ENCODE measurements around the gene PAK4. TPM values are rescaled to one million over a fixed set of nuclear protein-coding genes. Genes with fewer than 3 reads are reported as not detected.

Gene PAK4
- total RNA-seq, 1 experiment from 2014 or later: 90.1 TPM

DNA sequence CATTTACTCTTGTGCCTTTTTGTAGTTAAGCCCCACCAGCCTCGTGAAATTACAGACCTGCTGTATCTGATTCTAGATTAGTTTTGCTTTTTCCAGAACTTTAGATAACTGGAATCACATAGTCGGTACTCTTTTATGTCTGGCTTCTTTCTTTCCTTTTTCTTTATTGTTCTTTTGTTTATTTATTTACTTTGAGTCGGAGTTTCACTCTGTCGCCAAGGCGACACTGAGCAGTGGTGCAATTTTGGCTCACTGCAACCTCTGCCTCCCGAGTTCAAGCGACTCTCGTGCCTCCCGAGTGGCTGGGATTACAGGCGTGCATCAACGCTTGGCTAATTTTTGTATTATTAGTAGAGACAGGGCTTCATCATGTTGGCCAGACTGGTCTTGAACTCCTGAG is 65.2 kb downstream of the PAK4 start:
- ATAC-seq: no peak
- ChIA-PET RAD21 (ENCODE audit: low non-redundant PET in 1 of 2, low total read pairs in 2 of 2, uncharacterized antibody in 2 of 2, unreplicated experiment in 2 of 2) (no interaction called here), POLR2A (no interaction called here), CTCF (no interaction called here)
- BruUV-seq (replicated peaks): no TSS peak
- no peaks in the 10 kb centered on the region for H3K36me3 ChIP-seq (ENCODE audit: control insufficient read depth in 1 of 2, insufficient read depth in 2 of 2, low read length in 2 of 2)
- H4K20me1 ChIP-seq (ENCODE audit: insufficient read depth): no peaks in the 10 kb centered on the region
- H3K27ac ChIP-seq (ENCODE audit: low read depth, low read length): no peak overlapping the region
- intact Hi-C loops (cut with micrococcal nuclease): no loop called here
- no peaks in the 10 kb centered on the region for H3K79me2 ChIP-seq (ENCODE audit: insufficient read depth, low read length)
- H3K9me3 ChIP-seq (ENCODE audit: control insufficient read depth in 1 of 2, insufficient read depth in 1 of 2, low read depth in 1 of 2, low read length in 2 of 2): no peaks in the 10 kb centered on the region
- H3K27me3 ChIP-seq (ENCODE audit: insufficient read depth, low read length): no peaks in the 10 kb centered on the region
- DNase-seq (ENCODE audit: low read depth, low spot score): no peak
- no peak overlapping the region for H3K9ac ChIP-seq (ENCODE audit: low read length)
- no peak overlapping the region for H2AFZ ChIP-seq (ENCODE audit: low read depth, low read length, poor library complexity, severe bottlenecking)
- no peak overlapping the region for H3K4me2 ChIP-seq (ENCODE audit: low read length)
- H3K4me1 ChIP-seq (ENCODE audit: control insufficient read depth in 1 of 2, insufficient read depth in 2 of 2, low read length in 2 of 2): peaks cover 0 to 22% of the 10 kb centered on the region in 2 experiments; a peak in 3 of 4 replicates
- TF ChIP-seq ZNF274 (IDR thresholded peaks at IDR 0.05; ENCODE audit: low read depth, low read length) (no peak), ZFX (IDR thresholded peaks at IDR 0.05) (no peak)
- TF ChIP-seq, protein P1, sequence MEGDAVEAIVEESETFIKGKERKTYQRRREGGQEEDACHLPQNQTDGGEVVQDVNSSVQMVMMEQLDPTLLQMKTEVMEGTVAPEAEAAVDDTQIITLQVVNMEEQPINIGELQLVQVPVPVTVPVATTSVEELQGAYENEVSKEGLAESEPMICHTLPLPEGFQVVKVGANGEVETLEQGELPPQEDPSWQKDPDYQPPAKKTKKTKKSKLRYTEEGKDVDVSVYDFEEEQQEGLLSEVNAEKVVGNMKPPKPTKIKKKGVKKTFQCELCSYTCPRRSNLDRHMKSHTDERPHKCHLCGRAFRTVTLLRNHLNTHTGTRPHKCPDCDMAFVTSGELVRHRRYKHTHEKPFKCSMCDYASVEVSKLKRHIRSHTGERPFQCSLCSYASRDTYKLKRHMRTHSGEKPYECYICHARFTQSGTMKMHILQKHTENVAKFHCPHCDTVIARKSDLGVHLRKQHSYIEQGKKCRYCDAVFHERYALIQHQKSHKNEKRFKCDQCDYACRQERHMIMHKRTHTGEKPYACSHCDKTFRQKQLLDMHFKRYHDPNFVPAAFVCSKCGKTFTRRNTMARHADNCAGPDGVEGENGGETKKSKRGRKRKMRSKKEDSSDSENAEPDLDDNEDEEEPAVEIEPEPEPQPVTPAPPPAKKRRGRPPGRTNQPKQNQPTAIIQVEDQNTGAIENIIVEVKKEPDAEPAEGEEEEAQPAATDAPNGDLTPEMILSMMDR (IDR thresholded peaks at IDR 0.05 in 2 of 3, conservative IDR thresholded peaks at IDR 0.05 in 1 of 3; ENCODE audit: borderline replicate concordance in 1 of 3, insufficient read depth in 1 of 3, low read depth in 2 of 3, low read length in 2 of 3): no peak
- H3K4me3 ChIP-seq (replicated peaks in 1 of 2; ENCODE audit: low read depth in 1 of 2, low read length in 2 of 2): no peak overlapping the region
- no peaks in the 10 kb centered on the region for H3K9me2 ChIP-seq (ENCODE audit: insufficient read depth)

DNA sequence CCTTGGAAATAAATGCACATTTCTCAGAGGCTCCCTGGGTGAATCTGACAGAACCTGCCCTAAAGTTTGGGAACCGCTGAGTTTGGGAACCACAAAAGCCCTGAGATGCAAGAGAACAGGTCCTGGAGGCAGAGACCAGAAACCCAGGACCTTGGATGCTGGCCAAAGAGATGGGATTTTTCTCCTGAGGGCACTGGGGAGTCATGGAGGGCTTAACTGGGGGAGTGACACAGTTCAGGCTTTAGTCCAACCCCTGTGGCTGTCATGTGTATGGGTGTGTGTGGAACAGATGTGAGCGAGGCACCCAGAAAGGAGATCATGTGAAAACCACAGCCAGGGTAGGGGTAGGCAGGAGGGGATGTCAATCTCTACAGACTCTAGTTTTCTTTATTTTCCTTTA is 67.3 kb downstream of the PAK4 start:
- CTCF ChIA-PET: no interaction called here
- no peak overlapping the region for H3K4me2 ChIP-seq (ENCODE audit: low read length)
- no peak overlapping the region for H3K27ac ChIP-seq (ENCODE audit: low read depth, low read length)
- H3K9me2 ChIP-seq (ENCODE audit: insufficient read depth): no peaks in the 10 kb centered on the region
- H3K79me2 ChIP-seq (ENCODE audit: insufficient read depth, low read length): no peaks in the 10 kb centered on the region
- POLR2A ChIA-PET: no interaction called here
- no peaks in the 10 kb centered on the region for H3K9me3 ChIP-seq (ENCODE audit: control insufficient read depth in 1 of 2, insufficient read depth in 1 of 2, low read depth in 1 of 2, low read length in 2 of 2)
- no peak for TF ChIP-seq EZH2 (IDR thresholded peaks at IDR 0.05)
- intact Hi-C loops (cut with micrococcal nuclease): no loop called here
- H3K36me3 ChIP-seq (ENCODE audit: control insufficient read depth in 1 of 2, insufficient read depth in 2 of 2, low read length in 2 of 2): no peaks in the 10 kb centered on the region
- H3K4me3 ChIP-seq (replicated peaks in 1 of 2; ENCODE audit: low read depth in 1 of 2, low read length in 2 of 2): no peak overlapping the region
- no peaks in the 10 kb centered on the region for H3K27me3 ChIP-seq (ENCODE audit: insufficient read depth, low read length)
- ATAC-seq (no peak), DNase-seq (ENCODE audit: low read depth, low spot score) (no peak)
- RAD21 ChIA-PET (ENCODE audit: low non-redundant PET in 1 of 2, low total read pairs in 2 of 2, uncharacterized antibody in 2 of 2, unreplicated experiment in 2 of 2): no interaction called here
- no peaks in the 10 kb centered on the region for H4K20me1 ChIP-seq (ENCODE audit: insufficient read depth)
- H3K4me1 ChIP-seq (ENCODE audit: control insufficient read depth in 1 of 2, insufficient read depth in 2 of 2, low read length in 2 of 2): peaks cover 0 to 24% of the 10 kb centered on the region in 2 experiments; a peak in 2 of 4 replicates
- H2AFZ ChIP-seq (ENCODE audit: low read depth, low read length, poor library complexity, severe bottlenecking): no peak overlapping the region
- no TSS peak for BruUV-seq (replicated peaks)
- H3K9ac ChIP-seq (ENCODE audit: low read length): no peak overlapping the region
